Measurements from ENCODE around the gene WNT6.

- TF ChIP-seq CTCF (conservative IDR thresholded peaks at IDR 0.05; ENCODE audit: low read depth, low read length), result 0 out of 2 replicates have a peak, but pooled peaks have one; percentile 22
- TF ChIP-seq EZH2 (IDR thresholded peaks at IDR 0.05; ENCODE audit: low read length, unreplicated experiment), result no peak
- no peak for TF ChIP-seq EZH2phosphoT487 (IDR thresholded peaks at IDR 0.05; ENCODE audit: borderline replicate concordance, low read length)
These were observed 37.1 kb downstream of the WNT6 start for GRCh38 chr2:218896501-218897393.

All from PC-3 (cell line).